AG04449 (cell line): ENCODE results near the gene DACT2.

Source experiments
- CTCF ChIA-PET: fragments of 350-600 bp; formaldehyde crosslinking; extraction: SDS; loops from one replicate; lab custom pipeline; 2021; ENCODE audit warnings: antibody characterized with exemption; lab: Yijun Ruan, JAX
- POLR2A ChIA-PET: fragments of 400-600, 350-600 bp; formaldehyde crosslinking; extraction: SDS; loops from one replicate; lab custom pipeline; 2020; ENCODE audit warnings: antibody characterized with exemption, inconsistent platforms; lab: Yijun Ruan, JAX
- DNase-seq: peaks from one replicate; pipeline ENCODE4 v3.0.0-alpha.2; 2010; ENCODE audit warnings: low read depth, low spot score
- H3K4me3 ChIP-seq: 2 replicates; pipeline ENCODE4 v1.5.1; 2011; ENCODE audit warnings: low read depth, mild to moderate bottlenecking, control low read depth, low read length
- CTCF ChIP-seq: IDR thresholded peaks from one replicate; pipeline ENCODE4 v1.5.1; 2011; ENCODE audit warnings: mild to moderate bottlenecking, moderate library complexity, low read length, control low read depth, inconsistent platforms; ENCODE audit not compliant: insufficient read depth; ENCODE audit errors: missing control alignments

The DACT2 gene

DNA sequence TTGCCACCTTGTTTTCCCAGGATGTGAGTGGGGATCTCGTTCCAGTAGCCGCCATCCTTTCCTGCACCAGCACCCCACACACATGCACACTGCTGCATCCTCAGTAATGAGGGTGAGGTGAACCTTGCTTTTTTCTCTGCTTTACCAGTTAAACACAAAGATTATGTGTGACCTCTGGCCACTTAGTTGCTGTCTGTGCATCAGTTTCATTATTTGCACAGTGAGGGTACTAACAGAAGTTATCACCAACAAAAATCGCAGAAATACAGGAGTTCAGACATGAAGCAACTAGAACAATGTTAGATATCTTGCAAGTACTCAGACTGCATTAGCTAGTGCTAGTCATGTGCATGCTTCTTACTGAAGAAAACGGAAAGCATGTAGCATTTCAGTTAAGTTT, 17.4 kb upstream of the DACT2 start:
- DNase-seq = no peak
- ChIA-PET CTCF (no interaction called here), POLR2A (no interaction called here)
- TF ChIP-seq CTCF = no peak
- no peak overlapping the region for H3K4me3 ChIP-seq

- ChIA-PET POLR2A (no interaction called here), CTCF (no interaction called here)
- H3K4me3 ChIP-seq = no peak overlapping the region
- TF ChIP-seq CTCF = no peak
- no peak for DNase-seq
Observed at GRCh38 chr6:168333989-168334388, 14.4 kb upstream of the DACT2 start.

DNA sequence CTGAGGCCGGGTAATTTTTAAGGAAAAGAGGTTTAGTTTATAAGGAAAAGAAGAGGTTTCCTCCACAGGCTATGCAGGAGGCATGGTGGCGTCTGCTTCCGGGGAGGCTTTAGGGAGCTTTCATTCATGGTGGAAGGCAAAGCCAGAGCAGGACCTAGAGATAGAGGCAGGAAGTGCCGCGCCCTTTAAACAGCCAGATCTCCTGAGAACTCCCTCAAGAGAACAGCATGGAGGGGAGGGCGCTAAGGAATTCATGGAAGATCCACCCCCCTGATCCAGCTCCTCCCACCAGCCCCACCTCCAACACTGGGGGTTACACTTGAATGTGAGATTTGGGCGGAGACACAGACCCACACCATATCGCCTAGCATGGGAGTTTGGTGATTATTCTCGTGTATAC, 13.9 kb upstream of the DACT2 start:
- H3K4me3 ChIP-seq = no peak overlapping the region
- TF ChIP-seq CTCF = no peak
- no peak for DNase-seq
- CTCF ChIA-PET = no interaction called here
- POLR2A ChIA-PET = no interaction called here

DNA sequence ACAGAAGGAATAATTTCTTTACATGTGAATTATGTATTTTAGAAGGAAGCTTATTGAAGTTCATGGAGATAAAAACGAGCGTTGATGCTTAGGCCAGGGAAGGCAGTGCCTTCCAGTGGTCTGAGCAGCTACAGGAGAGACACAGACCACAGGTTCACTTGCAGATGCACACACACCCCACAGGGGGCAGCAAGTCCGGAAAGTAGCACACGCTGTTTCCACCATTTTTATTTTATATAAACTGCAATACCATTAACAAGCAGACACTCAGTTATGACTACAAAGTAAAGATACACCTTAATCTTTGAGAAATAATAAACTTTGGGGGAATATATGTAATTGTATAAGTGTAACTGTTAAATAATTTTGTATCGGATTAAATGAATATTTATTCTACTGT, 13.5 kb upstream of the DACT2 start:
- DNase-seq = no peak
- TF ChIP-seq CTCF = no peak
- CTCF ChIA-PET = no interaction called here
- no peak overlapping the region for H3K4me3 ChIP-seq
- POLR2A ChIA-PET = no interaction called here

DNA sequence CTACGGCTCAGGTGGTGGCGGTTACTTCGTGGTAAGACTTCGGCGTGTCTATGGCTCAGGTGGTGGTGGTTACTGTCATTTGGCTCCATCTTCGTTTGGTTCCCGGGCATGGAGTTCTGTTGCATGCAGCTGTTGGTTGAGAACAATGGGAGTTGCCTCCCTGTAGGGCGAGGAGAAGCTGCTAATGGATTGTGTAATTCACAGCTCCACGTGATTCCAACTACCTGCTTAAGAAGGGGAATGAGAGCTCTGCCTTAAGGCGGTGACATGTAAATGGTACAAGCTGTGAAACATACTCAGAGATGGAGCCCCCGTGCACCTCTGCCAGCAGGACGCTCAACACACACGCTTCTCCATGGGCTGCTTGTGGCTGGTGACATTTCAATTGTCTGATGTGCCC, 12.4 kb upstream of the DACT2 start:
- no peak for DNase-seq
- CTCF ChIA-PET = no interaction called here
- H3K4me3 ChIP-seq = no peak overlapping the region
- POLR2A ChIA-PET = no interaction called here
- no peak for TF ChIP-seq CTCF

DNA sequence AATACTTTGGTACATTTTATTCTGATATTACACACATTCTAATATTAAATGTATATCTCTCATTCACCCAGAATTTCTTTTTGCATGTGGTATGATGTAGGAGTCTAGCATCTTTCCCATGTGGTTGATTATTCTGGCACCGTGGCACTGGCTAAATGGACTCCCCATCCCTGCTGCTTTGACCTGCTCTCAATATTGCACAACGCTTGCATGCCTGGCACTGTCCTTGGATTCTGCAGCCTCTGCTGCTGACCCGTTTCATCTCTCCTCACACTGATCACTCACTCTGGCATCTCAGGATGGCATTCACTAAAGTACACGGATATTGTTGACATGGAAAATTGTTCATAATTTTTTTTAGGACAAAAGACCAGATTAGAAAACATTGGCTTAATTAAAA, 11.5 kb upstream of the DACT2 start:
- CTCF ChIA-PET = no interaction called here
- TF ChIP-seq CTCF = no peak
- DNase-seq = no peak
- POLR2A ChIA-PET = no interaction called here
- no peak overlapping the region for H3K4me3 ChIP-seq
